Endometrial microvascular endothelial cells (primary cell): ENCODE data around the gene DMRT2. TPM values are rescaled to one million over a fixed set of nuclear protein-coding genes. Genes with fewer than 3 reads are reported as not detected.

Experiments
- in situ Hi-C: cut with HindIII; loops from 2 replicates; pipeline ENCODE4 v1.10.0; 2017; ENCODE audit warnings: low sequenced_read_pairs, low pct_unique_long_range_greater_than_20kb; ENCODE audit errors: inconsistent ontology term
- total RNA-seq: library from RNA; depleted of rRNA; stranded (reverse); fragments of >200 nt; gene quantifications from one replicate; pipeline ENCODE4 v1.2.3, GENCODE V29; 2015; ENCODE audit errors: inconsistent ontology term

DMRT2 gene
- total RNA-seq, 1 donor from 2014 or later = not detected

DNA sequence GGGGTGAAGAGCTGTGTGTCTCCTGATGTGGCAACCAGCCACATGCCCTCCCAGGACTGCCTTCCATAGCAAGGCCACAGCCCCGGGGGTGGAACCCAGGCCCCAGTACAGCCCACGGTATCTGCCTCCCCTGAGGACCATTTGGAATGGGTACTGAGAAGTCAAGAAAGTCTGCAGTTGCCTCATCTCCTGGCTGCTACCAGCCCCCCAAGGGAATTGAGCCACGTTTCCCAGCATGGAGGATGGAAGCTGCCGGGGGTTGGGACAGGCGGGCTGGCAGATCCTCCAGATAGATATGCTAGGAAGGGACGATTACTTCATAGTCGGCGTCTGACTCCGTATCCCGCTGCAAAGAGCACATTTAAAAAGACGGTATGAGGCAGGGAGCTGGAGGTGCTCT, 5.5 kb upstream of the DMRT2 start:
- in situ Hi-C loops = no loop called here

DNA sequence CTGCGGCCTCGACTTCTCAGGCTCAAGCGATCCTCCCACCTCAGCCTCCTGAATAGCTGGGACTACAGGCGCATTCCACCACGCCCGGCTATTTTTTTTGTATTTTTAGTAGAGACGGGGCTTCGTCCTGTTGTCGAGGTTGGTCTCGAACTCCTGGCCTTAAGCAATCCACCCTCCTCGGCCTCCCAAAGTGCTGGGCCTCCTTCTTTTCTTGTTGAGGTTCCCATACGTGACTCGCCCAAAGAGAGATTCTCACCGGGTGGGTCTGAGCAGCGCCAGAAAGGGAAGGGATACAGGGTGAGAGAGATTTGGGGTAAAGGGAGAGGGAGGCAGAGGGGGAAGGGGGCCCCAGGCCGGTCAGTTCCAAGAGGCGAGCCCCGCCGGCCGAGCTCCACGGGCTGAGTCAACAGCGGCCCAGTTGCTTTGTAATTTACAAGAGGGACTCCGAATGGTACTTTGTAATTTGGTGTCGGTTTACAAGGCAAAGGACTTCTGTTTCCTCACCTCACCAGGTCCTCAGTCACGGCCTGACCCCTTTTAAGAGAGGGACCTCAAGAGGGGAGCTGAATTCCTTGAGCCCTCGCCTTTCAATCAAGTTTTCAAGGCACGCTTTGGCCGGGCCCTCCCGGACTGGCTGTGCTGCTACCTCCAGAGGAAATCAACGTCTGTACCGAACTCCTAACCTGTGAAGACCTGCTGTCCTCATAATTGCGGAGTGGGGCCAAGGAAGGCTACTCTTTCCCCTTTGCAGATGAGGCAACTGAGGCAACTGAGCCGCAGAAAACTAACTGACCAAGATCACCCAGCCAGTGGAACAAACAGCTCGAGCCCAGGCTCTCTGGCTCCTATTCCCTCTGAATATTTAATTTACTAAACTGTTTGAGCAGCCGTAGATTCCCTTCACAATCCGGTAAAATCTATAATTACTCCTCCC, 3.3 kb upstream of the DMRT2 start:
- in situ Hi-C loops = no loop called here

- in situ Hi-C loops = no loop called here
Measured at GRCh38 chr9:1047591-1048230, 2.4 kb upstream of the DMRT2 start.

- in situ Hi-C loops = no loop called here
Measured at GRCh38 chr9:1048231-1048619, 1.9 kb upstream of the DMRT2 start.

GRCh38 chr9:1048811-1049210, 1.3 kb upstream of the DMRT2 start:
- in situ Hi-C loops = no loop called here

DNA sequence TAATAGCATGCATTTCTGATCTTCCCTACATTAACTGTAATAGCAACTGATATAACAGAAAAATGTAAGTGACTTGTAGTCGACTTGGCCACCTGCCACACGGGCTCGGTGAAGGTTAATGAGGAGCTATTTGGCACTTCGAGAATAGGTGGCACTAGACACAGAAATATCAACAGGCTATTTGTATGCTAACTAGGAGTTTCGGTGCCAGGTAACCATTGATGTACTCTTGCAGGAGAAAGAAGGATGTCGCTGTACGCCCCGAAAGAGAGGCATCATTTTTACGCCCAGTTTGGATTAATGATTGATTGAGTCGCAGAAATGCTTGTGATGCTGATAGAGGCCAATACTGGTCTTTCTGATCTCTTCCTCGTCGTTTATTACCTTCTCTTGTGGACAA, 516 bp upstream of the DMRT2 start:
- in situ Hi-C loops = no loop called here

- in situ Hi-C loops = no loop called here
Measured at GRCh38 chr9:1051210-1051583, 1.0 kb downstream of the DMRT2 start.

DNA sequence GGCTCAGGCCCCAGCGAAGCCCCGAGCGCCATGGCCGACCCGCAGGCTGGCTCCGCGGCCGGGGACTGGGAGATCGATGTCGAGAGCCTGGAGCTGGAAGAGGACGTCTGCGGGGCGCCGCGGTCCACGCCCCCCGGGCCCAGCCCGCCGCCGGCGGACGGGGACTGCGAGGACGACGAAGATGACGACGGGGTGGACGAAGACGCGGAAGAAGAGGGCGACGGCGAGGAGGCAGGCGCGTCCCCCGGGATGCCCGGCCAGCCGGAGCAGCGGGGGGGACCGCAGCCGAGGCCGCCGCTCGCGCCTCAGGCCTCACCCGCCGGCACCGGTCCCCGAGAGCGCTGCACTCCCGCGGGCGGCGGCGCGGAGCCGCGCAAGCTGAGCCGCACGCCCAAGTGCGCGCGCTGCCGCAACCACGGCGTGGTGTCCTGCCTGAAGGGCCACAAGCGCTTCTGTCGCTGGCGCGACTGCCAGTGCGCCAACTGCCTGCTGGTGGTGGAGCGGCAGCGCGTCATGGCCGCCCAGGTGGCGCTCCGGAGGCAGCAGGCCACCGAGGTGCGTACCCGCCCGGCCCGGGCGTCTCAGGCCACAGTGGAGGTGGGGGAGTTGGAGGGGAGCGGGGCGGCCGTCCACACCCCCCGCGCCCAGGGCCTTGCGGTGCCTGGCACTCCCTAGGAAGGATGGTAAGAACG, 1.6 kb downstream of the DMRT2 start:
- in situ Hi-C loops = no loop called here

GRCh38 chr9:1052365-1053281, 2.5 kb downstream of the DMRT2 start:
- in situ Hi-C loops = no loop called here

DNA sequence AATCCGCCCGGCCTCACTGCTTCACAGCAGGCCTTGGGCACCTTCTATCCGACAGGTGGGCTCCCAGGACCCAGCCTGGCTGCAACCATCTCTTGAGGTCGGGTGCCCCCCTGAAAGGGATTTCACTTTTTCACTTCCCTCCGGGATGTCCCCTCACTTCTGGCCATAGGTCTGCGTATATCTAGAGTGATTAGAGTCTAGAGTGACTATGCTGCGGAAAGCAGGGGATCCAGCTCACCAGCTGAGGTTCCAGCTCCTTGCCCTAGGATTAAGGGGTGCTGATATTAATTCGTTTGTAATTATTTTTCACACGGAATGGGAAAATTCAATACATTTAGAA, 3.1 kb downstream of the DMRT2 start:
- in situ Hi-C loops = no loop called here

GRCh38 chr9:1053986-1054425, 3.8 kb downstream of the DMRT2 start:
- in situ Hi-C loops = no loop called here

GRCh38 chr9:1055166-1055565, 5.0 kb downstream of the DMRT2 start:
- in situ Hi-C loops = no loop called here

DNA sequence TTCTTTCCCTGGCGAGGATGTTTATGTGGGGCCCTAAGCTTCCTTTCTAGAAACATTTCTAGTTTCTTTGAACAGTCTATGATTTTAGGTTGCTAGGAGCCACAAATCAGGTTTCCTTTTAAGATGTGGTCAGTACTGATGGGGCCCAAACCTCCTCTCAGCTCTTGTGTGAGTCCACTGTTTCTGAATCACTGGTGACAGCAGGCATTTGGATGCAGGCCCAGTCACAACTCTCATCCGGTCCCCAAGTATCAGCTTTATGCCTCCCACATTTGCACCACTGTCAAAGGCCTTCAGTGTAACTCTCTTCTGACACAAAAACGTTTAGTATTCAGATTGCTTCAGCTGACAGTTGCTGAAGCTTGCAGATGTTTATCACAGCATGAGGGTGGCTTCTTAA, 7.8 kb downstream of the DMRT2 start:
- in situ Hi-C loops = no loop called here

DNA sequence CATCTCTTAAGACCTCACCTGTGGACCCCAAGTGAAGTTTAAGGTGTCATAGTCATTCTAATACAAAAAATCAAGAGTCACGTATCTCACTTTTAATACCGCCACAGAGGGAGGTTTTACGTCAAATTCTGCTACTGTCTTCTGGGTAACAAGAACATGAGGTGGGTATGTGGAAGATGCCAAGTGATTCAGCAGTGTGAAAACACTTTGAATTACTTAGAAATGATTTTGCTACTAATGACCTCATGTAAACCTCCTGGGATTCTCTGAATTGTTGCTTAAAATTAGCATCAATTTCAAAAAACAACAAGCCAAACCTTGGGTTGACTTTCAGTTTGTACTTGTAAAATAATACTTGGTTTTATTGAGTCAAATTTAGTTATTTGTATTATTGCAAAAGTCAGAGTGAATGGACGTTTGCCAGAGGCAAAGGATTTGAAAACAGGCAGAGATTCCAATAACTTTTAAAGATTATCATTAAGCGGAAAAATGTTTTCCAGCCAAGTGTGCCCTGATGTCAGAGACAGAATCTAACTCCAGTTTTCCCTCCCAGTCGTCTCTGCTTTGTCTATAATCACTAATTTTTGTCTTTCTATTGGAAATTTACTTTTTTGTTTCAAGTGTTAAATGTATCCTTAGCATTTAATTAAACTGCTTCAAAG, 8.8 kb downstream of the DMRT2 start:
- in situ Hi-C loops = no loop called here

GRCh38 chr9:1065130-1065529, 15.0 kb downstream of the DMRT2 start:
- in situ Hi-C loops = no loop called here

- in situ Hi-C loops = no loop called here
Measured at GRCh38 chr9:1070692-1071091, 20.5 kb downstream of the DMRT2 start.

DNA sequence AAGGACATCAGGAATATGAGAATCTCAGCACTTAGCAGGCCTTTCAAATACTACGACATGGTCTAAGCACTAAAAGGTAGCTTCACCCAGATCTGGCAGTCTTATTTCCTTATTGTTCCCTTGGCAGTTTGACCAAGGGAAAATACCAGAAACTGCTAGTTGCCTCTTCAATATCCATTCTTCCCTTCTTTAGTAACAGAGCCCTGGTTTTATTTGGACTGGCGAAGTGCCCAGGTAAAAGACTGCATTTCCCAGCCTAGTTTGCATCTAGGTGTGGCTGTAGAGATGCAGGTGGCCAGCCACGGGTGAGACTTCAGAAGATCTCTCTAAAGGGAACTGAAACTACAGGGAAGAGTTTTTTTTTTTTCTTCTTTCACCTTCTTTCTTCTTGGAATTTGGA, 21.6 kb downstream of the DMRT2 start:
- in situ Hi-C loops = no loop called here

DNA sequence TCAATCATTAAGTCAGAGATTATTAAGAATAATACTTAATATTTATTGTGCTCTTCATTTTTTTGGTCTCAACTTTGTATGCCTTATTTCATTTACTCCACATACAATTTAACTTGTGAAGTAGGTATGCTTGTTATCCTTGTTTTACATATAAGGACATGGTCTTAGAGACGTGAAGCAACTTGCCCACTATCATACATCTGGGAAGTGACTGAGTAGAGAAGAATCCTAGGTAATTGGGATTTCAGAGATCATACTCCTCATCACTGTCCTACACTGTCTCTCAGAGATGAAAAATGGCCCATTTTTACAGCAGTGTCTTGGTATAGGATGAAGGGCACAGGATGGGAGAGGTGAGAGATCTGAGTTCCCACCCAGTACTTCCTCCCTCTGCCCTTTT, 23.3 kb downstream of the DMRT2 start:
- in situ Hi-C loops = no loop called here
